Adrenal gland (tissue), 12 donors: ENCODE data around the gene GPR153. TPM values are rescaled to one million over a fixed set of nuclear protein-coding genes. Genes with fewer than 3 reads are reported as not detected.
A peak's percentile ranks its signal among the peaks of the same experiment; 100 is the strongest.

Source experiments
- DNase-seq, 7 donors: peaks; one replicate each; pipeline ENCODE4 v3.0.0-alpha.2; 2019 to 2020
- H3K27ac ChIP-seq, 5 donors: fragments of 200-600 bp; sonication (generic) in 4 of 5; 1 replicate in 3 of 5; 2 replicates in 2 of 5; pipeline versions ENCODE4 v1.5.1 to v1.8.0; 2016 to 2020; ENCODE audit warnings: mild to moderate bottlenecking in 1 of 5
- H3K27me3 ChIP-seq: fragments of 200-600 bp; 2 replicates; pipeline ENCODE4 v1.8.0; 2021
- H3K36me3 ChIP-seq, 2 donors: fragments of 200-600 bp; replicated peaks in 1 of 2; 1 replicate in 1 of 2; 2 replicates in 1 of 2; pipeline versions ENCODE4 v1.5.1 to v1.8.0; 2018 to 2022
- H3K4me1 ChIP-seq, 2 donors: fragments of 200-600 bp; replicated peaks in 1 of 2; 1 replicate in 1 of 2; 2 replicates in 1 of 2; pipeline versions ENCODE4 v1.5.1 to v1.8.0; 2018 to 2021
- H3K4me3 ChIP-seq, 4 donors: fragments of 200-600 bp; sonication (generic) in 3 of 4; one replicate each; pipeline ENCODE4 v1.5.1; 2016 to 2018
- H3K9me3 ChIP-seq, 3 donors: fragments of 200-600 bp; sonication (generic) in 1 of 3; replicated peaks in 1 of 3; 1 replicate in 2 of 3; 2 replicates in 1 of 3; pipeline versions ENCODE4 v1.5.1 to v1.8.0; 2016 to 2021
- POLR2A ChIP-seq, 2 donors: fragments of 450-650 bp; IDR thresholded peaks; one replicate each; pipeline ENCODE4 v1.6.1; 2017; ENCODE audit warnings: antibody characterized with exemption in 2 of 2, mild to moderate bottlenecking in 2 of 2, moderate library complexity in 1 of 2
- WGBS, 4 donors: extraction: QIAGEN DNeasy Blood & Tissue Kit in 2 of 4; methylation state at CpG; one replicate each; pipeline versions ENCODE4 v1.1.5 to v1.1.7; 2013 to 2017; 5-methylcytosine and 5-hydroxymethylcytosine counted together
- intact Hi-C, 2 donors: fragments of 100-400 bp; cut with DNase I; formaldehyde crosslinking; loops; one replicate each; pipeline versions ENCODE4 v1.14.1 to v1.15.0; 2022 to 2023
- polyA plus RNA-seq, 3 donors: library from polyadenylated mRNA; stranded (reverse); fragments of 200-250 nt in 2 of 3; fragments of 350-450 nt in 1 of 3; fragmentation: Illumina TruSeq in 1 of 3; extraction: RNeasy Lipid Tissue Mini Kit (QIAGEN cat#74804) in 1 of 3; gene quantifications; one replicate each; pipeline ENCODE4 v1.2.3, GENCODE V29; 2013 to 2014
- total RNA-seq, 9 donors: library from RNA; depleted of rRNA in 4 of 9; stranded (reverse); fragments of >200 nt in 4 of 9; fragments of 120-200 nt in 1 of 9; fragmentation: NEBNext Ultra II Directional in 1 of 9; extraction: Animal tissue kit (Norgen Biotek cat#: 25700) in 1 of 9; gene quantifications; one replicate each; pipeline versions ENCODE4 v1.1.0 to v1.2.4, GENCODE V29; 2013 to 2023
- TF ChIP-seq, protein P1 (sequence below), 6 experiments: fragments of 450-650 bp in 4 of 6; fragments of 200-600 bp in 2 of 6; sonication (generic) in 1 of 6; IDR thresholded peaks; 1 replicate in 5 of 6; 2 replicates in 1 of 6; pipeline versions ENCODE4 v1.5.1 to v1.8.0; 2016 to 2021; ENCODE audit warnings: antibody characterized with exemption in 6 of 6, mild to moderate bottlenecking in 2 of 6, moderate library complexity in 1 of 6
- donor health status: healthy with polysubstance abuse.
- donor health status: Bipolar disorder and iron deficiency.
- donor health status: DM: yes; HTN: yes; CAD: no.
- donor health status: DM: no; HTN: no; CAD: no.
- donor health status: DM: no; HTN: no; CAD: no.
- donor health status: DM: yes; HTN: yes; CAD: no.

Gene GPR153
- total and polyA plus RNA-seq, 12 donors: 0.86 to 5.9 (median 3.1) TPM

- Histone ChIP-seq H3K9me3 (no peaks in the 10 kb centered on the region), H3K27me3 (peaks cover 20% of the 10 kb centered on the region), H3K4me1 (peaks cover 0 to 20% of the 10 kb centered on the region in 2 donors), H3K4me3 (no peak overlapping the region), H3K36me3 (no peaks in the 10 kb centered on the region), H3K27ac (no peak overlapping the region)
- TF ChIP-seq POLR2A (IDR thresholded peaks at IDR 0.05): no peak
- TF ChIP-seq, protein P1, sequence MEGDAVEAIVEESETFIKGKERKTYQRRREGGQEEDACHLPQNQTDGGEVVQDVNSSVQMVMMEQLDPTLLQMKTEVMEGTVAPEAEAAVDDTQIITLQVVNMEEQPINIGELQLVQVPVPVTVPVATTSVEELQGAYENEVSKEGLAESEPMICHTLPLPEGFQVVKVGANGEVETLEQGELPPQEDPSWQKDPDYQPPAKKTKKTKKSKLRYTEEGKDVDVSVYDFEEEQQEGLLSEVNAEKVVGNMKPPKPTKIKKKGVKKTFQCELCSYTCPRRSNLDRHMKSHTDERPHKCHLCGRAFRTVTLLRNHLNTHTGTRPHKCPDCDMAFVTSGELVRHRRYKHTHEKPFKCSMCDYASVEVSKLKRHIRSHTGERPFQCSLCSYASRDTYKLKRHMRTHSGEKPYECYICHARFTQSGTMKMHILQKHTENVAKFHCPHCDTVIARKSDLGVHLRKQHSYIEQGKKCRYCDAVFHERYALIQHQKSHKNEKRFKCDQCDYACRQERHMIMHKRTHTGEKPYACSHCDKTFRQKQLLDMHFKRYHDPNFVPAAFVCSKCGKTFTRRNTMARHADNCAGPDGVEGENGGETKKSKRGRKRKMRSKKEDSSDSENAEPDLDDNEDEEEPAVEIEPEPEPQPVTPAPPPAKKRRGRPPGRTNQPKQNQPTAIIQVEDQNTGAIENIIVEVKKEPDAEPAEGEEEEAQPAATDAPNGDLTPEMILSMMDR (IDR thresholded peaks at IDR 0.05): no peak
- DNase-seq: no peak
- intact Hi-C loops: loop anchor here (5.0 kb wide), 3 partner anchors 32 to 162 kb away; no protein-coding TSS in a partner anchor
- WGBS, 4 donors: 17 to 64% (median 18%) methylated on average over 13 to 71 of the region's 71 CpGs
These were observed 10.9 kb downstream of the GPR153 start for GRCh38 chr1:6249739-6250689.

- H3K27ac ChIP-seq: no peak overlapping the region
- H3K4me3 ChIP-seq: no peak overlapping the region
- intact Hi-C loops: loop anchor here (5.0 kb wide), 3 partner anchors 33 to 163 kb away; no protein-coding TSS in a partner anchor
- TF ChIP-seq, protein P1 (IDR thresholded peaks at IDR 0.05): no peak
- TF ChIP-seq POLR2A (IDR thresholded peaks at IDR 0.05): no peak
- peak in 1 of 7 donors; percentile 32 for DNase-seq
- peaks cover 21% of the 10 kb centered on the region for H3K27me3 ChIP-seq
- H3K9me3 ChIP-seq: no peaks in the 10 kb centered on the region
- H3K4me1 ChIP-seq: peaks cover 0 to 20% of the 10 kb centered on the region in 2 donors
- H3K36me3 ChIP-seq: no peaks in the 10 kb centered on the region
- 7 to 25% (median 17%) methylated on average over 4 to 96 of the region's 96 CpGs for WGBS, 4 donors
These were observed 11.8 kb downstream of the GPR153 start for GRCh38 chr1:6248932-6249738.

- intact Hi-C loops: loop anchor here (5.0 kb wide), 3 partner anchors 34 to 164 kb away; no protein-coding TSS in a partner anchor
- no peaks in the 10 kb centered on the region for H3K36me3 ChIP-seq
- peaks cover 0 to 20% of the 10 kb centered on the region in 2 donors for H3K4me1 ChIP-seq
- H3K27ac ChIP-seq: no peak overlapping the region
- no peak overlapping the region for H3K4me3 ChIP-seq
- H3K27me3 ChIP-seq: peaks cover 28% of the 10 kb centered on the region
- 54 to 58% (median 56%) methylated on average over 13 to 14 of the region's 14 CpGs for WGBS, 4 donors
- no peaks in the 10 kb centered on the region for H3K9me3 ChIP-seq
- peak in 4 of 7 donors; percentile 51 to 65 (median 62) for DNase-seq
- TF ChIP-seq, protein P1 (IDR thresholded peaks at IDR 0.05): no peak
- no peak for TF ChIP-seq POLR2A (IDR thresholded peaks at IDR 0.05)
These were observed 12.6 kb downstream of the GPR153 start for GRCh38 chr1:6248161-6248776.
